Stimulated activated CD8-positive, alpha-beta memory T cell treated with anti-CD3 and anti-CD28 coated beads, Interleukin-12 subunit alpha, Interleukin-12 subunit beta, amount 100 ng/mL, for 24 hours (primary cell): ENCODE results near the gene VPS50.
"Not testable (repeated sequence)": the region's sequence is repeated elsewhere in the genome, so short reads cannot be mapped to it uniquely, and the experiment has no call there.

Experiments
- DNase-seq: peaks from one replicate; pipeline ENCODE4 v3.0.0-alpha.2; 2020; ENCODE audit errors: extremely low read depth

VPS50 gene

GRCh38 chr7:93238131-93238530 is 6.0 kb downstream of the VPS50 start:
- no peak for DNase-seq

- no peak for DNase-seq
Measured at GRCh38 chr7:93238748-93239147, 6.6 kb downstream of the VPS50 start.

GRCh38 chr7:93239824-93240223 is 7.7 kb downstream of the VPS50 start:
- no peak for DNase-seq

GRCh38 chr7:93242106-93242505 is 9.9 kb downstream of the VPS50 start:
- no peak for DNase-seq

GRCh38 chr7:93245525-93246432 is 13.6 kb downstream of the VPS50 start:
- DNase-seq: no peak

GRCh38 chr7:93249491-93250148 is 17.5 kb downstream of the VPS50 start:
- DNase-seq: no peak

- no peak for DNase-seq
Measured at GRCh38 chr7:93258661-93259060, 26.5 kb downstream of the VPS50 start.

GRCh38 chr7:93262535-93262934 is 30.4 kb downstream of the VPS50 start:
- DNase-seq: no peak

- DNase-seq: no peak
Measured at GRCh38 chr7:93265220-93265619, 33.1 kb downstream of the VPS50 start.

- no peak for DNase-seq
Measured at GRCh38 chr7:93279541-93279940, 47.4 kb downstream of the VPS50 start.

- no peak for DNase-seq
Measured at GRCh38 chr7:93284908-93285307, 52.7 kb downstream of the VPS50 start.

GRCh38 chr7:93293229-93293628 is 61.1 kb downstream of the VPS50 start:
- DNase-seq: no peak

GRCh38 chr7:93298206-93298605 is 66.0 kb downstream of the VPS50 start:
- no peak for DNase-seq

GRCh38 chr7:93298671-93299070 is 66.5 kb downstream of the VPS50 start:
- no peak for DNase-seq

- no peak for DNase-seq
Measured at GRCh38 chr7:93301736-93302135, 69.6 kb downstream of the VPS50 start.

GRCh38 chr7:93307131-93307660 is 75.0 kb downstream of the VPS50 start:
- DNase-seq: no peak

- DNase-seq: no peak
Measured at GRCh38 chr7:93307943-93308342, 75.8 kb downstream of the VPS50 start.

GRCh38 chr7:93310346-93310745 is 78.2 kb downstream of the VPS50 start:
- no peak for DNase-seq

GRCh38 chr7:93314449-93314848 is 82.3 kb downstream of the VPS50 start:
- no peak for DNase-seq

- DNase-seq: no peak
Measured at GRCh38 chr7:93315896-93316295, 83.7 kb downstream of the VPS50 start.

- no peak for DNase-seq
Measured at GRCh38 chr7:93316730-93317129, 84.6 kb downstream of the VPS50 start.

- no peak for DNase-seq
Measured at GRCh38 chr7:93320887-93321286, 88.7 kb downstream of the VPS50 start.

- not testable (repeated sequence) for DNase-seq
Measured at GRCh38 chr7:93326291-93326690, 94.1 kb downstream of the VPS50 start.
